K562 (cell line): Measurements from ENCODE around the gene SOX15.

ENCODE experiments used
- ELF4 ChIP-seq: fragments of 450-650 bp; formaldehyde crosslinking; IDR thresholded peaks from 2 replicates; pipeline ENCODE4 v1.4.0; 2022; ENCODE audit warnings: missing genetic modification characterization
- NR2C1 ChIP-seq, 2 experiments: fragments of 450-650 bp; IDR thresholded peaks; 2 replicates each; pipeline ENCODE4 v1.6.1; 2017; ENCODE audit warnings: mild to moderate bottlenecking in 2 of 2, antibody characterized with exemption in 1 of 2, inconsistent platforms in 1 of 2, missing compliant biosample characterization in 1 of 2, missing genetic modification characterization in 1 of 2
- RAD21 ChIP-seq, 2 experiments: fragments of 250-450 bp in 1 of 2; fragments of 450-650 bp in 1 of 2; sonication (Bioruptor Pico) in 1 of 2; formaldehyde crosslinking in 1 of 2; IDR thresholded peaks in 1 of 2; conservative IDR thresholded peaks in 1 of 2; 2 replicates each; pipeline versions ENCODE4 v1.4.0 to v1.8.0; 2020 to 2022; ENCODE audit warnings: mild to moderate bottlenecking in 2 of 2, moderate library complexity in 1 of 2
- YBX1 ChIP-seq: fragments of 450-650 bp; IDR thresholded peaks from 2 replicates; pipeline ENCODE4 v1.7.1; 2016; ENCODE audit warnings: mild to moderate bottlenecking
- ZFX ChIP-seq: sonication (generic); formaldehyde crosslinking; IDR thresholded peaks from 2 replicates; pipeline ENCODE4 v1.8.0; 2022; ENCODE audit warnings: mild to moderate bottlenecking, missing genetic modification reagents, moderate library complexity
- ZNF146 ChIP-seq: IDR thresholded peaks from one replicate; pipeline ENCODE4 v1.6.1; 2018; ENCODE audit warnings: missing compliant biosample characterization; ENCODE audit not compliant: unreplicated experiment
- ZNF764 ChIP-seq: fragments of 250-450 bp; sonication (Bioruptor Pico); IDR thresholded peaks from 2 replicates; pipeline ENCODE4 v1.4.0; 2020; ENCODE audit warnings: low read depth, mild to moderate bottlenecking, moderate library complexity
- ZNF778 ChIP-seq: fragments of 450-650 bp; formaldehyde crosslinking; IDR thresholded peaks from 2 replicates; pipeline ENCODE4 v1.4.0; 2020; ENCODE audit warnings: mild to moderate bottlenecking, moderate library complexity
- TF ChIP-seq, protein P1 (sequence below): sonication (generic); formaldehyde crosslinking; IDR thresholded peaks from 2 replicates; pipeline ENCODE4 v1.5.0; 2020; ENCODE audit warnings: missing genetic modification reagents

DNA sequence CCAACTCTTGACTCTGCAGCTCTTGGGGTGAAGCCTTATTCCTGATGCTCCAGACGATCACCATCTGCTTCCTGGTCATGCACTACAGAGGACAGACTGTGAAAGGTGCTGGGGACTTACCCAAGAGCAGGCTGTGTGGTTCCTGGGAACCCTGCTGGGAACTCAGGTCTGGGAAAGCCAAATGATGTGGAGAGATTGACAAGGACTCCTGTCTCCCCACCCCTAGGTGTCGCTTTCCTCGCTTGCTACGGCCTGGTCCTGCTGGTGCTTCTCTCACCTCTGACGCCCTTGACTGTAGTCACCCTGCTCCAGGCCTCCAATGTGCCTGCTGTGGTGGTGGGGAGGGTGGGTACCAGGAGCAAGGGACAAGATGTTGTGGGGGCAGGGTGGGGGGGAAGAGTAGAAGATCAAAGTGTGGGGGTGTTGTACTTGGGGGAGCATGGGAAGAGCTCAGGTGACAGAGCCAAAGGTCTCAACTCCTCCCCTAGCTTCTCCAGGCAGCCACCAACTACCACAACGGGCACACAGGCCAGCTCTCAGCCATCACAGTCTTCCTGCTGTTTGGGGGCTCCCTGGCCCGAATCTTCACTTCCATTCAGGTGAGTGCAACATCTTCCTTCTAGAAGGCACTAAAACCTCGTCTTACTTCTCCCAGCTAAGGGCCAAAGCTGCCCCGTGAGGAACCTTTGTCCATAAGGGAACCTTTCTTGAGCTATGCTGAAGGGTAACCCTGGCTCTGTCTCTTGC is 3.0 kb downstream of the SOX15 start:
- peak; percentile 8 to 52; a peak in 2 of 4 replicates for TF ChIP-seq RAD21 (CRISPR knock-in tag; conservative IDR thresholded peaks at IDR 0.05 in 1 of 2, IDR thresholded peaks at IDR 0.05 in 1 of 2)
- TF ChIP-seq ZNF764 (CRISPR knock-in tag): no peak
- TF ChIP-seq ZFX: peak; percentile 28; the same call in 1 of the 2 replicates
- TF ChIP-seq NR2C1 (IDR thresholded peaks at IDR 0.05): 0 out of 2 replicates have a peak, but pooled peaks have one; percentile 19
- 0 out of 2 replicates have a peak, but pooled peaks have one; percentile 23 for TF ChIP-seq NR2C1 (tag; IDR thresholded peaks at IDR 0.05)
- no peak for TF ChIP-seq ELF4
- no peak for TF ChIP-seq YBX1
- TF ChIP-seq, protein P1, sequence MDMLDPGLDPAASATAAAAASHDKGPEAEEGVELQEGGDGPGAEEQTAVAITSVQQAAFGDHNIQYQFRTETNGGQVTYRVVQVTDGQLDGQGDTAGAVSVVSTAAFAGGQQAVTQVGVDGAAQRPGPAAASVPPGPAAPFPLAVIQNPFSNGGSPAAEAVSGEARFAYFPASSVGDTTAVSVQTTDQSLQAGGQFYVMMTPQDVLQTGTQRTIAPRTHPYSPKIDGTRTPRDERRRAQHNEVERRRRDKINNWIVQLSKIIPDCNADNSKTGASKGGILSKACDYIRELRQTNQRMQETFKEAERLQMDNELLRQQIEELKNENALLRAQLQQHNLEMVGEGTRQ (CRISPR knock-in tag): no peak
- TF ChIP-seq ZNF146: no peak
- no peak for TF ChIP-seq ZNF778 (CRISPR knock-in tag)
